Fibroblast of pulmonary artery (primary cell): Measurements from ENCODE around the gene PIMREG.

Experiments
- DNase-seq: peaks from one replicate; pipeline ENCODE4 v3.0.0-alpha.2; 2010; ENCODE audit warnings: low read depth
- H3K4me3 ChIP-seq: replicated peaks from 2 replicates; pipeline ENCODE4 v1.5.1; 2011; ENCODE audit warnings: low read depth, mild to moderate bottlenecking, control low read depth, low read length, moderate library complexity
- TF ChIP-seq, protein P1 (sequence below): IDR thresholded peaks from 2 replicates; pipeline ENCODE4 v1.5.1; 2011; ENCODE audit warnings: mild to moderate bottlenecking, control low read depth, low read length, inconsistent platforms; ENCODE audit errors: missing control alignments

The PIMREG gene

GRCh38 chr17:6494239-6494941, 50.1 kb downstream of the PIMREG start:
- TF ChIP-seq, protein P1, sequence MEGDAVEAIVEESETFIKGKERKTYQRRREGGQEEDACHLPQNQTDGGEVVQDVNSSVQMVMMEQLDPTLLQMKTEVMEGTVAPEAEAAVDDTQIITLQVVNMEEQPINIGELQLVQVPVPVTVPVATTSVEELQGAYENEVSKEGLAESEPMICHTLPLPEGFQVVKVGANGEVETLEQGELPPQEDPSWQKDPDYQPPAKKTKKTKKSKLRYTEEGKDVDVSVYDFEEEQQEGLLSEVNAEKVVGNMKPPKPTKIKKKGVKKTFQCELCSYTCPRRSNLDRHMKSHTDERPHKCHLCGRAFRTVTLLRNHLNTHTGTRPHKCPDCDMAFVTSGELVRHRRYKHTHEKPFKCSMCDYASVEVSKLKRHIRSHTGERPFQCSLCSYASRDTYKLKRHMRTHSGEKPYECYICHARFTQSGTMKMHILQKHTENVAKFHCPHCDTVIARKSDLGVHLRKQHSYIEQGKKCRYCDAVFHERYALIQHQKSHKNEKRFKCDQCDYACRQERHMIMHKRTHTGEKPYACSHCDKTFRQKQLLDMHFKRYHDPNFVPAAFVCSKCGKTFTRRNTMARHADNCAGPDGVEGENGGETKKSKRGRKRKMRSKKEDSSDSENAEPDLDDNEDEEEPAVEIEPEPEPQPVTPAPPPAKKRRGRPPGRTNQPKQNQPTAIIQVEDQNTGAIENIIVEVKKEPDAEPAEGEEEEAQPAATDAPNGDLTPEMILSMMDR: no peak
- H3K4me3 ChIP-seq: no peak overlapping the region
- no peak for DNase-seq

DNA sequence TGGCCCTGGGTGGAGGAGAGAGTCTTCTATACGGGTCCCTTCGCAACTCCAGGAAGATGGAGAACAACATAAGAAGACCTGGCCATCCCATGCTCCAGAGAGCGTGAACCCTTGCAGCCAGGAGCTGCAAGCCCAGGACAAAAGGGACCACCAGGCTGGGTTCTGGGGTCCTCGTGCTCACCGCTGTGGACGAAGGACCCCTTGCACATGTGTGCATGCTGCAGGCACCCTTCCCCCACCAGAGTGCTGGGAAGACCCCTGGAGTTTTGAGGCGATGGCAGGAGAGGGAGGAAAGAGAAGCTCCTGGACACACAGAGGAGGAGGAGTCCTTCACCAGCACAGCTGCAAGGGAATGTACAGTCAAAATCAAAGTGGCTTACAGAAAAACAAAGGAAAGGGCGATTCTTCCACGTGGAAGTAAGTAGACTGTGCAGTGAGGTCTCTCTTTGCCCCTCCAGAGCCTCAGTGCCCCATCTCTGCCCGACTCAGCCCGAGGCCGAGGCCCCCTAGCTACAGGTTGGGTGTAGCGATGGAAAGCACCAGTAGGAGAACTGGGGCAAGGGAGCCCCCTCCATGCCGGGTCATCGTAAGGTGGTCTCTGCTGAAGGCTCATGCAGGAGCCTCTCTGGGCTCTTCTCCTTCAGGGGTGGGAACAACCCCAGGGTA, 51.3 kb downstream of the PIMREG start:
- no peak overlapping the region for H3K4me3 ChIP-seq
- DNase-seq: no peak
- TF ChIP-seq, protein P1: peak; percentile 18

- TF ChIP-seq, protein P1: no peak
- DNase-seq: no peak
- H3K4me3 ChIP-seq: no peak overlapping the region
These were observed 51.8 kb downstream of the PIMREG start for GRCh38 chr17:6496116-6496481.

DNA sequence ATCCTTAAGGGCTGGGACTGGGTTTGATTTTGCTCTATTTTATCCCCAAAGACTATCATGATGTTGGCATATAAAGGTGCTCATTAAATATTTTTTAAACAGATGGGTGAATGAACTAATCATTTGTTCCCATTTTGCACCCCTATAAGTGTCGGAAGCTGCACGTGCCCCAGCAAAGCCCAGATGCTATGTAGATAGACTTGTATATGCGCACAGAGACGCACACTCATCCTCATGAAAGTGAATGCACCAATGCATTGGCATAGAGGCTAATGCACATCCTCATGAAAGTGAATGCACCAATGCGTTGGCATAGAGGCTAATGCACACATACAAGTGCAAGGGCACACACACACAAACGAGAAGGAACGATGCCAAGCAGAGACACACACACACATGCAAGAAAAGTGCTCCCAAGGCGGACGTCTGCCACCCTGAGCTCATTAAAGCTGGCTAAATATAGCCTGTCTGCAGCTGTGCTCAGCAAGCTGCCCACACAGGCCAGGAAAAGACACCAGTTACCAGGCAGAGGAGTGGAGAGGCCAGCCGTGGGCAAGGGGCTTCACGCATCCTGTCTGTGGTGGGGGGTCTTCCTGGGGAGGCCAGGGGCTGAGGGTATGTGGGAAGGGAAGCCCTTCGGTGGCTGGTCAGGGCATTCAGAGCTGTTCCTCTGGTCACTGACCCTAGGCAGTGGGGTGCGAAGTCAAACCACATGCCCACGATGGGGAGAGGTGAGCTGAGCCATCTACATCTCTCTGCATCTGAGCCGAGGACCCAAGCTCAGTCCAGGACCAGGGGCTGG, 52.6 kb downstream of the PIMREG start:
- TF ChIP-seq, protein P1: no peak
- no peak overlapping the region for H3K4me3 ChIP-seq
- DNase-seq: no peak

DNA sequence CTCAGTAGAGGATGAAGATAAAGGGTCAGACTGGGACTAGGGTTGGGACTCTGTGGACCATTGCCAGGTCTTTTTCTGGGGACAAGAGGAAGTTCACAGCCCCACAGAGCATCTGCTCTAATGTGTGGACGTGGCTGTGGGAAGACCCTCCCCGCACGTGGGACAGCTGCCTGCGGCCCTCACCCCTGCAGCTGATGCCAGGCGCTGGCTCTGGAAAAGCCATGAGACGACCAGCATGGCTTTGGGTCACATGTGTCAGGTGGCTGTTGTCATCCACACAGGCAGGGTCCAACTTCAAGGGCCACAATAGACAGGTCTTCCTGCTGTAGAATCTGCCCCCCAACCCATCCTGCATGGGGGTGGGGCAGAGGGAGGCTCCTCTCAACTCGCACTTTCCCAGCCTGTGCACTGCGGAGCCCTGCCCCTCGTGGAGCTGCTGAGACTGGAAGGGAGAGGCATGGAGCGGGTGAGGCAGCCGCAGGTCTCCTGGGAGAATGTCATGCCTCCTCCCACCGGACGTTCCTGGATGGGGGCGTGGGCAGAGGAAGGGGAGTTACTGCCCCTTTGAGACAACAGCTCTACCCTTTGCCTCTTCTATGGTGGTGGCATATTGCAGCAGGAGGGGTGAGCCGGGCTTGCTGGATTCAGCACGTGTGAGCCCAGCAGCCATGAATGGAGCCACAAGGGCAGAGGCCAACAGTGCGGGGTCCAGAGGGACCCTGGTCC, 53.4 kb downstream of the PIMREG start:
- H3K4me3 ChIP-seq: no peak overlapping the region
- TF ChIP-seq, protein P1: no peak
- DNase-seq: no peak

- no peak overlapping the region for H3K4me3 ChIP-seq
- TF ChIP-seq, protein P1: no peak
- no peak for DNase-seq
These were observed 54.1 kb downstream of the PIMREG start for GRCh38 chr17:6498356-6498755.
